IPS-11a (cell line): Measurements from ENCODE around the gene ZNF333.

ENCODE experiments used
- H3K4me3 ChIP-seq: one replicate; pipeline ENCODE4 v1.5.1; 2013; ENCODE audit warnings: low read depth, low read length, control low read depth

The ZNF333 gene

DNA sequence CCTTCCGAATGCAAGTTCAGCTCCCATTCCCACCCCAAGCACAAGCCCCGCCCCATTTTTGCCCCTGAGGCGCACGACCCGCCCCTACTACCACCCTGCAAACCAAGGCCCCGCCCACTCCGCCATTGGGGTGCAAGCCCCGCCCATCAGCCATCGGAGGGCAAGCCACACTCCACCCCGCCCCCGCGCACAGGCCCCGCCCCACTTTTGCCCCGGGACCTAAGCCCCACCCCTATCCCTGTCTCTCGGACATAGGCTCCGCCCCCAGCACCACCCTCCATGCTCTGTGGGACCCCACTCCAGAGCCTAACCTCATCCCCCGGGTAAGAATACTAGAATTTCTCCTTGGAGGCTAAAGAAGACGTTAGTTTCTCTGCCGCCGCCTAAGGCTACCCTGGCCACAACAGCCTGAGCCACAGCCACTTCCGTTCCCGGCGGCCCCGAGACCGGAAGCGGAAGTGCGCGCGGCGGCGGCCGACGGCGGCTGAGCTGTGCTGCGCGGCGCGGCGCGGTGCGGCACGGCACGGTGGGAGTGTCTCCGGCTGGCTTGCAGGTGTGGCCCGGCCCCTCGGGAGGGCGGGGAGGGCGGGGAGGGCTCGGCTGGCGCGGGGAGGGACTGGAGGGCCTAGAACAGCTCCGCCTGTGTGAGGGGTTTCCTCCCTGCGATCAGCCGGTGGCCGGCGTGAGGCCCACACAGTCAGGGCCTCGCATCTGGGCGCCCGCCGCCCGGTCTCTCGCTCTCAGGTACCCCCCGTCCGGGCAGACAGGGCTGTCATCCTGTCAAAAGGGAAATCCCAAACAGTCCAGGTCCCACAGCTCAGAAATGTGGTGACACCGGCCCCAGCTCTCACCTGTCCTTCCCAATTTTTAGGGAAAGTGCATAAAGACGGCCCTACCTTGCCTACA is at the start of gene ZNF333:
ZNF333 (plus strand) TSS at position 451 of the 906 bp plus-strand sequence. CDS start 3,444 bp downstream, outside the sequence.
- peak within 1 kb of the TSS; percentile 86 for H3K4me3 ChIP-seq

DNA sequence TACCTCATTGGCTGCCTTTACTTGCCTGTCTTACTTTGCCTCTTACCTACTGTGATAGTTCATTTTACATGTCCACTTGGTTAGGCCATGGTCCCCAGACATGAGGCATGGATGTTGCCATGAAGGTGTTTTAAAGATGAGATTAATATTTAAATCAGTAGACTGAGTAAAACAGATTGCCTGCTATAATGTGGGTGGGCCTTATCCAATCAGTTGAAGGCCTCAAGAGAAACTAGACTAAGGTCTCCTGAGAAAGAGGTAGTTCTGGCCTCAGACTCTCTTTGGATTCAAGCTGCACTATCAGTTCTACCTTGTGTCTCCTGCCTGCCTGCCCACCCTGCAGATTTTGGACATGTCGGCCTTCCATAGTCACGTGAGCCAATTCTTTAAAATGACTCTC is 41.3 kb upstream of the ZNF333 start:
- H3K4me3 ChIP-seq: no peak overlapping the region

DNA sequence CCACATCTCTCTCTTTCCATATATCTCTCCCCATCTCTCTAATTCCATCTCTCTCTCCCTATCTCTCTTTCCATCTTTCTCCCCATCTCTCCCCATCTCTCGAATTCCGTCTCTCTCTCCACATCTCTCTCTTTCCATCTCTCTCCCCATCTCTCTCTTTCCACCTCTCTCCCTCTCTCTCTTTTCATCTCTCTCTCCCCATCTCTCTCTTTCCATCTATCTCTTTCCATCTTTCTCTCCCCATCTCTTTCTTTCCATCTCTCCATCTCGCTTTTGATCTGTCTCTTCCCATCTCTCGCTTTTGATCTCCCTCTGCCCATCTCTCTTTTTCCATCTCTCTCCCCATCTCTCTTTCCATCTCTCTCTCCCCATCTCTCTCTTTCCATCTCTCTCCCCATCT is 40.8 kb upstream of the ZNF333 start:
- H3K4me3 ChIP-seq: no peak overlapping the region

DNA sequence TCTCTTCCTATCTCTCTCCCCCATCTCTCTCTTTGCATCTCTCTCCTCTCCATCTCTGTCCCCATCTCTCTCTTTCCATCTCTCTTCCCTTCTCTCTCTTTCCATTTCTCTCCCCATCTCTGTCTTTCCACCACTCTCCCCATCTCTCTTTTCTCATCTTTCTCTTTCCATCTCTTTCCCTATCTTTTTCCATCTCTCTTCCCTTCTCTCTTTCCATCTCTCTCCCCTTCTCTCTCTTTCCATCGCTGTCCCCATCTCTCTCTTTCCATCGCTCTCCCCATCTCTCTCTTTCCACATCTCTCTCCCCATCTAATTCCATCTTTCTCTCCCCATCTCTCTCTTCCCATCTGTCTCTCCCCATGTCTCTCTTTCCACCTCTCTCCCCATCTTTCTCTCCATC is 39.7 kb upstream of the ZNF333 start:
- no peak overlapping the region for H3K4me3 ChIP-seq

DNA sequence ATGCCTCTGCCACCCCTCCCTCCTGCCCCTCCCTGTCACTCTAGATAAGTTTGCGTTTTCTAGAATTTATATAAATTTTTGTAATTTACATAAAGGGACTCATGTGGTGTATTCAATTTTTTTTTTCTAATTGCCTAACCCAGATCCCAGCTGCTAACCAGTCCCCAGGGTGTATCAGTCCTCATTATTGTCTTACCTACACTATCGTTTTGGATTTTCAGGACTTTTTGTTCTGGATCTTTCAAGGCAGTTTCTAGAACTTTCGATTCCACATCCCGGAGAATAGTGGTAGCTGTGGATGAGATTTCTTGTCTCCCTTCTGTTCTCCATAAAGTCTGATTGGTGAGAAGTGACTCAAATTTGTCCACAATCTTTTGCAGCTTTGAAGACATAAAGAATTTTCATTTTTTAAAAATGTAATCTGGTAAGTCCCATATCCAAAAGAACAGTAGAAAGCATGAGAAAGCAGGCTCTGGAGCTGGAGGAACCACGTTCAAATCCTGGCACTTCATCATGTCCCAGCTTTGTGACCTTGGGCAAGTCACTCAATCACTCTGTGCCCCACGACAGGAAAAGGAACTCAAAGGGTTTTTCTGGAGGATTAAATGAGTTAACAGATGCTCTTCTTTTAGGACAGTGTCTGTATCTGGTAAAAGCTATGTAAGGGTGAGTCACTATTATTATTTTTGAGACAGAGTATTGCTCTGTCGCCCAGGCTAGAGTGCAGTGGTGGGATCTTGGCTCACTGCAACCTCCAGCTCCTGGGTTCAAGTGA is 34.9 kb upstream of the ZNF333 start:
- no peak overlapping the region for H3K4me3 ChIP-seq

DNA sequence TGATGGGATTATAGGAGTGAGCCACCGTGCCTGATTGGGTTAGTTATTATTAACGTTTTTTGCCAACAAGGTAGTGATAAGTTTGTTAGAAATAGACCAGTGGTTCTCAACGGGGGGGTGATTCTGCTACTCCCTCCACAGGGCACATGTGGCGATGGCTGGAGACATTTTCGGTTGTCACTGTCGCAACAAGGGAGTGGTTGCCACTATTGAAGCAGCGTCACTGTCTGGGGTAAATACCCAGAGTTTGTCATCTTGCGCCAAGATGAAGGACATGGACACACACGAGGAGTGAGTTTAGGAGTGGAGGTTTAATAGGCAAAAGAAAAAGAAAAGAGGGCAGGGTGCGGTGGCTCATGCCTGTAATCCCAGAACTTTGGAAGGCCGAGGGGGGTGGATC is 34.1 kb upstream of the ZNF333 start:
- H3K4me3 ChIP-seq: no peak overlapping the region

DNA sequence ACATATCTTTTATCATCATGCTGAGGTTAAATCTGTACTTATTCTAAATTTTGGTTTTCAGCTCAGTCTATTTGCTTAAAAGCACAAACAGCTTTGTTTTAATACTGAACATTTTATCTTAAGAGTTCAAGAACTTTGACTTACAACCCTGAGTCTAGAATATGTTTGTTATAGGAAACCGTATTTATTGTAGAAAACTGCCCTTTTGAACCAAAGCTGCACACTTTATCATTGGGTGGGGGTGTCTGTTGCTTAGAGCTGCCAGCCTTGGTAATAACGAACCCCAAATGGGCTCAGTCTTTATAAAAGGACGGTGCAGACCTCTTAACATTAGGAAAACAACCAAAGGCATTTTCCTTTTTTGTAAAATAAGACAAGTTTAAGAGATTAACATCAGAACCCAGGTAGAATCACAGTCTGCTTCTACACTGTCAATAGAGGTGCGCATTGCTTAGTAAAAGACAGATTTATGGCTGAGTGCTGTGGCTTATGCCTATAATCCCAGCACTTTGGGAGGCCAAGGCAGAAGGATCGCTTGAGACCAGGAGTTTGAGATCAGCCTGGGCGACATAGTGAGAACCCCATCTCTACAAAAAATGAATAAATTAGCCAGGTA is 29.9 kb upstream of the ZNF333 start:
- H3K4me3 ChIP-seq: no peak overlapping the region

DNA sequence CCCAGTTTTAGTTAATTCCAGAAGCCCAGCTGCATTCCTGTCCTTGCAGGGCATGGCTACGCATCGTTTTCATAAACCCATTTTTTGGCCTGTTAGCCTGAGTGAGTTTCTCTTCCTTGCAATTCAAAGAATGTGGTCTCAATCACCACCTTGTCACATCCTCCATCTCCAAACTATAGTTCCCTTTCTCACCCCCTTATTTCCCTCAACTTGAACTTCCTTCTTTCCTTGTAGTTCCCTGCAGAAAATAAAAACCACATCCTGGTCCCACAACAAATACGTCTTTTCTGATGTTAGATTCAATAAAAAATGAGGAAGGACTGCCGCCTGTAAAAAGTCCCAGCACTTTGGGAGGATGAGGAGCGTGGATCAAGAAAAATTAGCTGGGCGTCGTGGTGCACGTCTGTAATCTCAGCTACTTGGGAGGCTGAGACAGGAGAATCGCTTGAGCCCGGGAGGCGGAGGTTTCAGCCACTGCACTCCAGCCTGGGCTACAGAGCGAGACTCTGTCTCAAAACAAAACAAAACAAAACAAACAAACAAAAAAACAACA is 28.4 kb upstream of the ZNF333 start:
- H3K4me3 ChIP-seq: no peak overlapping the region

DNA sequence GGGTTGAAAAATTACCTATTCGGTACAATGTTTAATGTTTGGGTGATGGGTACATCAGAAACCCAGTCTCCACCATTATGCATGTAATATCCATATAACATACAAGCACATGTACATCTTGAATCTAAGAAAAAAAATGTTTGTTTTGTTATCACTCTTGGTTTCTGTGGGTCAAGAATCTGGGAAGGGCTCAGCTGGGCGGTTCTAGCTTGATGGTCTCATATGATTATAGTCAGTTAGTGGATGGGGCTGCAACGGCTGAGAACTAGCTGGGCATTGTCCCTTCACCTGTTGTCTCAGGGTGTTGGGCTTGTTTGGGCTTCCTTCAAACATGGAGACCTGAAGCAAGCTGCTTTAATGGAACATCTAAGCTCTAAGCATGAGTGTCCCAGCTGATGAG is 19.9 kb upstream of the ZNF333 start:
- H3K4me3 ChIP-seq: no peak overlapping the region

DNA sequence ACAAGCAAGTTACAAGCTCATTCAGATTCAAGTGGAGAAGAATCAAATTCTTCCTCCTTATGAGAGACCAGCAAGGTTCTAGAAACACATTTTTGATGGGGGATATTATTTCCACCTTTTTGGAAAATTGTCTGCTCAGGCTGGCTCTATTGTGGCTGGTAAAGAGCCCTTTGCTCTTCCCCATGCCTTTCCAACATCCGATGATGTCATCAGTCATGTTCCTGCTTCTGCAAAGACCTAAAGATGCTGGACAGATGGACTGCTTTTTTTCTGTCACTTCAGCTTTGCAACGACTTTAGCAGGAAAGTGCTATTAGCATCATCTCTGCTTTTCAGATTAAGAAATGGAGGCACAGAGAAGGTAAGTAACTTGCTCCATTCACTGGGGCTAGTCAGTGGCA is 19.4 kb upstream of the ZNF333 start:
- H3K4me3 ChIP-seq: no peak overlapping the region

DNA sequence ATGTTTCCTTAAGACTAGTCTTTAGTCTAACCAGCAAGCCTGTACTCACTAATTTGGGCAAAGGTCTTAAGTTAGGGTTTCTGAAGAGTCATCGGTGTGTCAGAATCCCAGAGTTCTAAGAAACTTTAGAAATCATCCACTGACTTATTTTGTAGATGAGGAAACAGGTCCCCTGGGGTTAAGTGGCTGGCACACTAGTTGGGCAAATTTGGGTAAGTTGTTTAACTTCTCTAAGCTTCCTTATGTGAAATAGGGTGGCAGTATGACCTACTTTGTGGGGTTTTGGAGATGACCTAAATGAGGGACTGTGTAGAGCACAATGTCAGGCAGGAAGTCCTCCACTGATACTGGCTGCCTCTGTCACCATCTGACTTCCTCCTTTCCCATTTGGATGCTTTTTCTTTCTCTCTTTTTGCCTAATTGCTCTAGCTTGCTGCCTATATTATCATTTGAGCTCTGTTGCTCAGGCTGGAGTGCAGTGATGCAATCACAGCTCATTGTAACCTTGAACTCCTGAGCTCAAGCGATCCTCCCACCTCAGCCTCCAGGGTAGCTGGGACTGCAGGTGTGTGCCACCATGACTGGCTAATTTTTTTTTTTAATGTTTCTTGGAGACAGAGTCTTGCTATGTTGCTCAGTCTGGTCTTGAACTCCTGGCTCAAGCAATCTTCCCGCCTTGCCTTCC is 17.5 kb upstream of the ZNF333 start:
- H3K4me3 ChIP-seq: no peak overlapping the region

DNA sequence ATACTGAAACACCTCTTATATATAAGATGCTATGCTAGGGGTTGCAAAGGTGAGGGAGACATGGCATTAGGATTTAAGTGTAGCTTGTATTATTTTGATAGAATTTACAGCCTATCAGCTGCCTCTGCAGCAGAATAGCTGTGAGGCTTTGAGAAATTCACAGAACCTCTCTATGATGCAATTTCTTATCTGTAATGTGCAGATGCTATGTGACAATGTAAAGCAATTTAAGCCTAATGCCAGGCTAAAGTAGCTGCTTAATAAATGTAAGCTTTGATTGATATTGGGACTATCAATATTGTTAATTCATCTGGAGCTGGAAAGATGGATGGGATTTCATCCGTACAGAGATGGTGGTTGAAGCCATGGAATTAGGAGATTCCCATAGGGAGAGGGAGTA is 16.8 kb upstream of the ZNF333 start:
- no peak overlapping the region for H3K4me3 ChIP-seq

DNA sequence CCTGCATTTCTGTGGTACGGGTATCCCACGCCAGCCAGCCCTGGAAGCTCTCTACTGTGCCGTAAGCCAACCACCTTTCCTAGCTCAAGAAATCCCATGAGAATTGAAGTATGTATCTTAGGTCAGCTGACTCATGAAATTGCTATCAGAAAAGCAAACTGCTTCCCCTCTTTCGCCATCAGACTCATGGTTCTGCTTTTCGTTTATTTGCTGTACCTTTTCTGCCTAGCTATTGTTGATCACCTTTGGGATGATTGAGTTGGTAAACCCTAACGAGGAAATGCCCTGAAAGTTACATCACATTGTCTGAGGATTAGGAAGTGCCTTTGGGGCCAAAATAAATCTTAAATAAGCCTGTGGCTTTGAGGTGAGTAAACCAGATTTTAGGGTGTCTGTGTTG is 15.1 kb upstream of the ZNF333 start, which contains the start of gene ADGRE3:
ADGRE3 (minus strand) TSS at position 81 of the 400 bp plus-strand sequence; CDS start at position 7, 74 bp downstream.
- H3K4me3 ChIP-seq: no peak within 1 kb of the TSS

DNA sequence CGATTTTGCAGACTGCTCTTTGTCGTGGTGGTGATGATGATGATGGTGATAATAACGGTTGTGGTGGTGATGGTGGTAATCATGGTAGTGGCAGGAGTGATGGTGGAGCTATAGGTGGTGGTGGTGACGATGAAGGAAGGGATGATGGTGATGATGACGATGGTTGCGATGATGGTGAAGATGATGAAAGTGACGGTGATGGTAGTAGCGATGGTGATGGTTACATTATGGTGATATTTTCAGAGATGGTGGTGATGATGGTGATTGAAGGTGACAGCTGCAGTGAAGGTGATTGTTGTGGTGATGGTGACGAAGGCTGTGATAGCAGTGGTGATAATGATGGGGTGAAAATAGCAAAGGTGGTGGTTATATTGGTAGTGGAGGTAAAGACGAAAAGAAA is 13.1 kb upstream of the ZNF333 start:
- H3K4me3 ChIP-seq: no peak overlapping the region

DNA sequence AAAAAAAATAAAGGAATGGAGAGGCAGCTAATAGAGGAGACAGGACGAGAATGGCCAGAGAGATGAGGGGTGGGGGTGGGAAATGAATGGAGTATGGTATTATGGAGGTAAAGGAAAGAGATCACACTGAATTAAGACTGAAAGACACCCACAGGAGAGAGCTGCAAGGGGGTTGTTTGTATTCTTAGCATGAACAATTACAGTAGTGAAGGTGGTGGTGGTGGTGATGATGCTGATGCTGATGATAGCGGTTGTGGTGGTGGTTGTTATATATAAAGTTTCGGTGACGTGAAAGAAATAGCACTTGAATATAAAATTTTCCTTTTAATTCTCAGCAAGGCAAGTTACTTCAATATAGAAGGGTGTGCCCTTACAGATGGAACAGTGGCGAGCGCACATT is 12.4 kb upstream of the ZNF333 start:
- H3K4me3 ChIP-seq: no peak overlapping the region

DNA sequence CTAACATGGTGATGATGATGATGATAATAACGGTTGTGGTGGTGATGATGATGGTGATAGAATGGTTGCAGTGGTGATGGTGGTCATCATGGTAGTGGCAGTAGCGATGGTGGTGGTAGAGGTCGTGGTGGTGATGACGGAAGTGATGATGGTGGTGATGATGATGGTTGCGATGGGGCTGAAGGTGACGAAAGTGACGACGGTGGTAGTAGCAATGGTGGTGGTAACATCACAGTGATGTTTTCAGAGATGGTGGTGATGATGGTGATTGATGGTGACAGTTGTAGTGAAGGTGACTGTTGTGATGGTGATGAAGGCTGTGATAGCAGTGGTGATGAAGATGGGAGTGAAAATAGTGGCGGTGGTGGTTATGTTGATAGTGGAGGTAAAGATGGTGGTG is 11.6 kb upstream of the ZNF333 start:
- no peak overlapping the region for H3K4me3 ChIP-seq

DNA sequence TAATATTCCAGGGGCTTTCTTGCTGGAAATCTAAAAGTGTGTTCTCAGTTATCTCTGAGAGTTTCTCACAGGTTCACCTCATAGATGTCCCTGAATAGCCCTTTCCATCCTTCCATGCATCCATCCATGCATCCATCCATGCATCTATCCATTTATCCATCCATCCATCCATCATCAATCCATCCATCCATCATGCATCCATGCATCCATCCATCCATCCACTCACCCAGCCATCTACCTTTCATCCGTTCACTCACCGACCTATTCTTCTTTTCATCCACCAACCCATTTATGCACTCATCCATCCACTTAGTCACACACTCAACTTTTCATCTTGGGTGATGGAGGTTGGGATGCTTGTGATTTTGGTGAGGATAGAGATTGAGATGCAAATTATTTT is 7.8 kb upstream of the ZNF333 start:
- H3K4me3 ChIP-seq: no peak overlapping the region

DNA sequence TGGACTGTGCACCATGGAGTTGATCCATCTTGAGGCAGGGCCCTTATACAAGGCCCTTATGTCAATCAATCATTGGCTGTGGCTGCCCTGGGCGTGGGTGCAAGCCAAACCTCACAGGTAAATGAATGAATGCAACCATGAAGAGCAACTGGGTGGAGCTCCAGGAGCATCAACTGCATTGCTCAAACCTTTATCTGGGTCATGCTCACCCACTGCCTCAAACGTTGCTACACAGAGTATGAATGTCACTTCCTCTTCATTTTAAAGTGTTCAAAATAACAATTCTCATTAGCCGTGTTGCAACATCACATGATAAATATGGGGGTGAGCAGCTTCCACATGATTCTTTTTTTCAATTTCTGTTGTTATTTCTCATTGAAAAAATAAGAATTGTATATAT is 6.4 kb upstream of the ZNF333 start:
- no peak overlapping the region for H3K4me3 ChIP-seq

DNA sequence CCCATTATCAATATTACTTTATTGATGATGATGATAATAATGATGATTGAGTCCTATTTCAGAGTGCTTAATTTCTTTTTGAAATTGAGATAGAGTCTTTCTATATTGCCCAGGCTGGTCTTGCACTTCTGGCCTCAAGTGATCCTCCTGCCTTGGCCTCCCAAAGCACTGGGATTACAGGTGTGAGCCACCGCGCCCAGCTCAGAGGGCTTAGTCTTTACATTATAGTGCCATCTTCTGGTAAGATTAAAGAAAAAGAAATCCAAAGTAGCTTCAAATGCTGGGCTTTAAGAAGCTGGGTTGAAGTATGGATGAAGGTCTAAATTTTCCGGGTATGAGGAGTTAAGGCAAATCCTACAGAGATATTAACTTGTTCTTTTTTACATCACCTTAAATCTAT is 3.4 kb upstream of the ZNF333 start:
- no peak overlapping the region for H3K4me3 ChIP-seq

DNA sequence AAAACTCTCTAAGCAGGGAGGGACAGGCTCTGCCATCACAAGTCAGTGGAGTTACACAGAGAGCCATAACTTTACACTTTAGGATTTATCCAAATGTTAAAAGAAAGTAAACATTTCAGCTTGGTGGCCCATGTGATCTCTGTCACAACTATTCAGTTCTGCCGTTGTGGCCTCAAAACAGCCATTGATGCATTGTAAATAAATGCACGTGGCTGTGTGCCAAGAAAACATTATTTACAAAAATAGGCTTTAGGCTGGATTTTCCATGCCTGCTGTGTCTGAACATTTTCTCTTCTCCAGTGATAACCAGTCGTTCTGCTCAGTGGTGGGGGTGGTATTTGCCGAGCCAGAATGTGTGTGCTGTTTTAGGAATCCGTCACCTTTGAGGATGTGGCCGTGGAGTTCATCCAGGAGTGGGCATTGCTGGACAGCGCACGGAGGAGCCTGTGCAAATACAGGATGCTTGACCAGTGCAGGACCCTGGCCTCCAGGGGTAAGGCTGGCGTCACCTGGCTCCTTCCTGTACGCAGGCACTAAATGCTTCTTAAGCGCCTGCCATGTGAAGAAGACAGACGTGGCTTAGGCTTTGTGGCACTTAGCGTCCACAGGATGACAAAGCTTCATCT is 4.9 kb downstream of the ZNF333 start:
- no peak overlapping the region for H3K4me3 ChIP-seq
